Omental fat pad (tissue), 4 donors: ENCODE data around the gene RAB11FIP3. TPM values are rescaled to one million over a fixed set of nuclear protein-coding genes. Genes with fewer than 3 reads are reported as not detected.

Experiments
- ATAC-seq: fragments of 150-250 bp; one replicate; pipeline ENCODE4 v1.9.1; 2016; ENCODE audit warnings: mild to moderate bottlenecking, moderate library complexity; ENCODE audit not compliant: low FRiP score
- DNase-seq: peaks from one replicate; pipeline ENCODE4 v3.0.0-alpha.2; 2019; ENCODE audit warnings: low spot score
- total RNA-seq, 4 donors: library from RNA; depleted of rRNA; stranded (reverse); fragments of >200 nt; gene quantifications; one replicate each; pipeline ENCODE4 v1.1.0, GENCODE V29; 2016
- TF ChIP-seq, protein P1 (sequence below), 3 donors: fragments of 450-650 bp; IDR thresholded peaks; one replicate each; pipeline ENCODE4 v1.5.1; 2016 to 2017; ENCODE audit warnings: antibody characterized with exemption in 3 of 3, mild to moderate bottlenecking in 3 of 3, moderate library complexity in 2 of 3

The RAB11FIP3 gene
- total RNA-seq, 4 donors from 2014 or later: 24.9 to 52.2 (median 48.7) TPM

DNA sequence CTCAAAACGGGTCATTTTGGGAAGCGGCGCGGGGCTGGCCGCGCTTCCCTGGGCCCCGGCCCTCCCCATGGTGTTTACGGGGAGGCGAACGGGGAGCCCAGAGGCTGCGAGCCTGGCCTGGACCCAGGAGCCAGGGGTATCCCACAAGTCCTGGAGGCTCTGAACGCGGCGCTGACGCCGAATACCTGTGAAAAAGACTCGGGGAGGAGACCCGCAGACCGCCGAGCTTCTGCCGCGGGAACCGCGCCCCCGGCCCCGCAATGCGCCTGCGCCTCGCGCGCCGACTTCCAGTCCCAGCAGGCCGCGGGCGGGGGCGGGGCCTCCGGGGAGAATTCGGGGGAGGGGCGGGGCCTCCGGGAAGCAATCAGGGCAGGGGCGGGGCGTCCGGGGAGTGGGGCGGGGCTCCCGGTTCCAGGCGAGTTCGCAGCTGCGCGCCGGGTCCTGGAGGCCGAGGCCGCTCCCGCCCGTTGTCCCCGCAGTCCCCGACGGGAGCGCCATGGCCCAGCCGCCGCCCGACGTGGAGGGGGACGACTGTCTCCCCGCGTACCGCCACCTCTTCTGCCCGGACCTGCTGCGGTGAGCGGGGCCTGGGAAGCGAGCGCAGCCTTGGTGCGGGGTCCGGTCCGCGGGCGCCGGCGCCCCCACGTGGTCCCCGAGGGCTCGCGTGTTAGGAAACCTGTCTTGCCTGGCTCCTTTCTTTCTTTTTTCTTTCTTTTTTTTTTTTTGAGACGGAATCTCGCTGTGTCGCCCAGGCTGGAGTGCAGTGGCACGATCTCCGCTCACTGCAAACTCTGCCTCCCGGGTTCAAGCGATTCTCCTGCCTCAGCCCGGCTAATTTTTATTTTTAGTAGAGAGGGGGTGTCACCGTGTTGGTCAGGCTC is 23.7 kb upstream of the RAB11FIP3 start, which contains the start of gene DECR2:
DECR2 (plus strand) TSS at position 418 of the 881 bp plus-strand sequence; CDS start at position 497, 79 bp downstream.
- DNase-seq (peak; percentile 98), ATAC-seq (peak; percentile 76)
- TF ChIP-seq, protein P1, sequence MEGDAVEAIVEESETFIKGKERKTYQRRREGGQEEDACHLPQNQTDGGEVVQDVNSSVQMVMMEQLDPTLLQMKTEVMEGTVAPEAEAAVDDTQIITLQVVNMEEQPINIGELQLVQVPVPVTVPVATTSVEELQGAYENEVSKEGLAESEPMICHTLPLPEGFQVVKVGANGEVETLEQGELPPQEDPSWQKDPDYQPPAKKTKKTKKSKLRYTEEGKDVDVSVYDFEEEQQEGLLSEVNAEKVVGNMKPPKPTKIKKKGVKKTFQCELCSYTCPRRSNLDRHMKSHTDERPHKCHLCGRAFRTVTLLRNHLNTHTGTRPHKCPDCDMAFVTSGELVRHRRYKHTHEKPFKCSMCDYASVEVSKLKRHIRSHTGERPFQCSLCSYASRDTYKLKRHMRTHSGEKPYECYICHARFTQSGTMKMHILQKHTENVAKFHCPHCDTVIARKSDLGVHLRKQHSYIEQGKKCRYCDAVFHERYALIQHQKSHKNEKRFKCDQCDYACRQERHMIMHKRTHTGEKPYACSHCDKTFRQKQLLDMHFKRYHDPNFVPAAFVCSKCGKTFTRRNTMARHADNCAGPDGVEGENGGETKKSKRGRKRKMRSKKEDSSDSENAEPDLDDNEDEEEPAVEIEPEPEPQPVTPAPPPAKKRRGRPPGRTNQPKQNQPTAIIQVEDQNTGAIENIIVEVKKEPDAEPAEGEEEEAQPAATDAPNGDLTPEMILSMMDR (IDR thresholded peaks at IDR 0.05): no peak

GRCh38 chr16:404971-405486 is 20.4 kb upstream of the RAB11FIP3 start:
- TF ChIP-seq, protein P1 (IDR thresholded peaks at IDR 0.05): no peak
- no peak for ATAC-seq

GRCh38 chr16:405548-406506 is 19.6 kb upstream of the RAB11FIP3 start:
- no peak for DNase-seq
- ATAC-seq: no peak
- TF ChIP-seq, protein P1 (IDR thresholded peaks at IDR 0.05): no peak

More at GRCh38 chr16:404971-405486, 20.4 kb upstream of the RAB11FIP3 start:
- no peak for DNase-seq

- ATAC-seq (no peak), DNase-seq (no peak)
- TF ChIP-seq, protein P1 (IDR thresholded peaks at IDR 0.05): no peak
These were observed 18.2 kb upstream of the RAB11FIP3 start for GRCh38 chr16:407253-407652.

GRCh38 chr16:410516-411178 is 14.8 kb upstream of the RAB11FIP3 start:
- TF ChIP-seq, protein P1 (IDR thresholded peaks at IDR 0.05): no peak
- no peak for DNase-seq
- no peak for ATAC-seq

DNA sequence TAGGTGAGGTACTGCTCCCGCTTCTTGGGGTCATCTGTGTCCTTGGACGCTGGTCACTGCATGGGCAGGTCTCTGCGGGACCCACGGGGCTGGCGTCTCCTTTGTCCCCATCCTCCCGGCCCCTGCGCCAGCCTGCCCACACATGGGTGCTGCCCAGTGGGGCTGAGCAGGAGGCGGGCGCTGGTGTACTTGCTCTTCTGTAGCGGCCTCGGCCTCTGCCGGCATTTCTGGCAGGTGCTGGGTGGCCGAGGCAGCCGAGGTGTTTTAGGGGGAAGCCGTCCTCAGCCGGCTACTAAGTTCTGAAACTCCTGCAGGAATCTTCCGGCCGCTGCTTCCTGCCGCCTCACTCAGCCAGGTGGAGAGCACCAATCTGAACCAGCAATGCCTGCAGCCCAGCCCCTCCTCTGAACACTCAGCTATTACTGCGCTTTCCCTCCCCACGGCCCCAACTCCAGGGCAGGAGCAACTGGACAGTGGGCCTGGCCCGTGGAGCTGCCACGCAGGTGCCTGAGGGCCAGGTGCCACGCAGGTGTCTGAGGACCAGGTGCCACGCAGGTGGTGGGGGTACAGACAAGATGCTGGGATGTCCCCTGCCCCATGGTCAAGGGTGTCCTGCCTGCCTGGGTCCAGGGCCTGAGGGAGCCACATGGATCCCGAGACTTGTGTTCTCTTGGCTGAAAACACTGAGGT is 13.7 kb upstream of the RAB11FIP3 start:
- TF ChIP-seq, protein P1 (IDR thresholded peaks at IDR 0.05): no peak
- ATAC-seq (no peak), DNase-seq (no peak)
